HEK293T (cell line): ENCODE data around the gene PLPP7.

Experiments used
- CTCF ChIA-PET: fragments of 350-600 bp; formaldehyde crosslinking; extraction: SDS; loops from one replicate; lab custom pipeline; 2021; ENCODE audit warnings: antibody characterized with exemption, inconsistent platforms; lab: Yijun Ruan, JAX
- POLR2A ChIA-PET: fragments of 350-600 bp; formaldehyde crosslinking; extraction: SDS; loops from one replicate; lab custom pipeline; 2020; ENCODE audit warnings: antibody characterized with exemption, inconsistent platforms; lab: Yijun Ruan, JAX
- DNase-seq: peaks from one replicate; pipeline ENCODE4 v3.0.0; 2012; ENCODE audit warnings: mixed read lengths; ENCODE audit errors: extremely low spot score
- ARNT ChIP-seq: fragments of 450-650 bp; IDR thresholded peaks from 2 replicates; pipeline ENCODE4 v1.6.1; 2017; ENCODE audit warnings: mild to moderate bottlenecking
- BHLHE40 ChIP-seq: fragments of 450-650 bp; IDR thresholded peaks from 2 replicates; pipeline ENCODE4 v1.6.1; 2016; ENCODE audit warnings: mild to moderate bottlenecking, moderate library complexity, borderline replicate concordance
- CTBP1 ChIP-seq: fragments of 450-650 bp; IDR thresholded peaks from 2 replicates; pipeline ENCODE4 v1.6.1; 2016; ENCODE audit warnings: borderline replicate concordance
- ELF4 ChIP-seq: fragments of 450-650 bp; IDR thresholded peaks from 2 replicates; pipeline ENCODE4 v1.6.1; 2017; ENCODE audit warnings: antibody characterized with exemption
- FOXA1 ChIP-seq: fragments of 450-650 bp; IDR thresholded peaks from 2 replicates; pipeline ENCODE4 v1.6.1; 2016; ENCODE audit warnings: mild to moderate bottlenecking
- FOXK2 ChIP-seq: fragments of 450-650 bp; IDR thresholded peaks from 2 replicates; pipeline ENCODE4 v1.6.1; 2016; ENCODE audit warnings: mild to moderate bottlenecking
- FOXM1 ChIP-seq: fragments of 450-650 bp; IDR thresholded peaks from 2 replicates; pipeline ENCODE4 v1.6.1; 2017; ENCODE audit warnings: mild to moderate bottlenecking, borderline replicate concordance
- HDGF ChIP-seq: fragments of 450-650 bp; IDR thresholded peaks from 2 replicates; pipeline ENCODE4 v1.6.1; 2017; ENCODE audit warnings: antibody characterized with exemption, borderline replicate concordance
- L3MBTL2 ChIP-seq: fragments of 450-650 bp; conservative IDR thresholded peaks from 2 replicates; pipeline ENCODE4 v1.6.1; 2016; ENCODE audit warnings: mild to moderate bottlenecking
- LEF1 ChIP-seq: fragments of 450-650 bp; IDR thresholded peaks from 2 replicates; pipeline ENCODE4 v1.6.1; 2017; ENCODE audit warnings: mild to moderate bottlenecking, borderline replicate concordance
- NFRKB ChIP-seq: fragments of 450-650 bp; IDR thresholded peaks from 2 replicates; pipeline ENCODE4 v1.6.1; 2016; ENCODE audit warnings: mild to moderate bottlenecking, moderate library complexity
- PKNOX1 ChIP-seq: fragments of 450-650 bp; IDR thresholded peaks from 2 replicates; pipeline ENCODE4 v1.6.1; 2016
- SP1 ChIP-seq: fragments of 450-650 bp; IDR thresholded peaks from 2 replicates; pipeline ENCODE4 v1.6.1; 2017
- SUZ12 ChIP-seq: fragments of 450-650 bp; IDR thresholded peaks from 2 replicates; pipeline ENCODE4 v1.6.1; 2016; ENCODE audit warnings: mild to moderate bottlenecking
- TARDBP ChIP-seq: fragments of 450-650 bp; IDR thresholded peaks from 2 replicates; pipeline ENCODE4 v1.6.1; 2016
- ZNF384 ChIP-seq: fragments of 450-650 bp; IDR thresholded peaks from 2 replicates; pipeline ENCODE4 v1.6.1; 2016

Gene PLPP7

GRCh38 chr9:131296906-131297500 is 7.5 kb downstream of the PLPP7 start:
- CTCF ChIA-PET, result no interaction called here
- POLR2A ChIA-PET, result interaction anchor here (1.0 kb wide), 1 partner anchor 18 kb away, joined by 5 read pairs; no protein-coding TSS in a partner anchor
- no peak for TF ChIP-seq ZNF384
- TF ChIP-seq BHLHE40, result no peak
- TF ChIP-seq FOXA1, result no peak
- TF ChIP-seq HDGF, result no peak
- TF ChIP-seq NFRKB, result no peak
- TF ChIP-seq SUZ12, result no peak
- TF ChIP-seq PKNOX1, result no peak
- TF ChIP-seq ARNT, result no peak
- TF ChIP-seq L3MBTL2, result no peak
- no peak for TF ChIP-seq FOXK2
- TF ChIP-seq LEF1, result no peak
- no peak for TF ChIP-seq CTBP1
- no peak for DNase-seq

DNA sequence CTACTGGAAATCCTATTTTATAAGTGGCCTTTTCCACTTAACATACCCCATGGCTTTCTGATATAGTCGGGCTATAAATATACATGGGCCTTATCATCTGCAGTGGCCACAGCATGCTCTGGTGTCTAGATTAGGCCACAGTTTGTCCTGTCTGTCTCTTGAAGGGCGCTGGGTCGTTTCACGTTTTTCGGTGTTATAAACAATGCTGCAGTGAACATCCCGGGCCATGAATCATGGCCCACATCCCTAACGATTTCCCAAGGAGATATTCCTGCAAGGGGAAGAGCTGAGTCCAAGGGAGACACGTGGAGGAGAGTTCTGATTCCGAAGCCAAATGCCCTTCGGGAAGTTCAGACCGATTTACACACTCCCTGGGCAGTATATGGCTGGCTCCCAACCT is 8.4 kb downstream of the PLPP7 start:
- POLR2A ChIA-PET, result no interaction called here
- no peak for DNase-seq
- CTCF ChIA-PET, result no interaction called here
- TF ChIP-seq NFRKB (no peak), BHLHE40 (no peak), PKNOX1 (no peak)

GRCh38 chr9:131298341-131298740 is 8.8 kb downstream of the PLPP7 start:
- TF ChIP-seq PKNOX1 (no peak), FOXA1 (no peak), TARDBP (no peak), L3MBTL2 (no peak), NFRKB (no peak), SP1 (no peak), CTBP1 (no peak), FOXM1 (no peak), ARNT (no peak), LEF1 (no peak), SUZ12 (no peak), ZNF384 (no peak), FOXK2 (no peak), ELF4 (no peak), BHLHE40 (no peak), HDGF (no peak)
- POLR2A ChIA-PET, result no interaction called here
- CTCF ChIA-PET, result no interaction called here
- no peak for DNase-seq

- POLR2A ChIA-PET, result no interaction called here
- TF ChIP-seq LEF1, result no peak
- no peak for TF ChIP-seq ARNT
- no peak for TF ChIP-seq ELF4
- TF ChIP-seq L3MBTL2, result no peak
- no peak for TF ChIP-seq SUZ12
- no peak for TF ChIP-seq BHLHE40
- no peak for TF ChIP-seq FOXA1
- no peak for TF ChIP-seq CTBP1
- TF ChIP-seq PKNOX1, result no peak
- TF ChIP-seq HDGF, result no peak
- no peak for TF ChIP-seq FOXM1
- TF ChIP-seq TARDBP, result no peak
- TF ChIP-seq ZNF384, result no peak
- TF ChIP-seq SP1, result no peak
- no peak for TF ChIP-seq FOXK2
- TF ChIP-seq NFRKB, result no peak
- CTCF ChIA-PET, result no interaction called here
These were observed 9.3 kb downstream of the PLPP7 start for GRCh38 chr9:131298816-131299215.

DNA sequence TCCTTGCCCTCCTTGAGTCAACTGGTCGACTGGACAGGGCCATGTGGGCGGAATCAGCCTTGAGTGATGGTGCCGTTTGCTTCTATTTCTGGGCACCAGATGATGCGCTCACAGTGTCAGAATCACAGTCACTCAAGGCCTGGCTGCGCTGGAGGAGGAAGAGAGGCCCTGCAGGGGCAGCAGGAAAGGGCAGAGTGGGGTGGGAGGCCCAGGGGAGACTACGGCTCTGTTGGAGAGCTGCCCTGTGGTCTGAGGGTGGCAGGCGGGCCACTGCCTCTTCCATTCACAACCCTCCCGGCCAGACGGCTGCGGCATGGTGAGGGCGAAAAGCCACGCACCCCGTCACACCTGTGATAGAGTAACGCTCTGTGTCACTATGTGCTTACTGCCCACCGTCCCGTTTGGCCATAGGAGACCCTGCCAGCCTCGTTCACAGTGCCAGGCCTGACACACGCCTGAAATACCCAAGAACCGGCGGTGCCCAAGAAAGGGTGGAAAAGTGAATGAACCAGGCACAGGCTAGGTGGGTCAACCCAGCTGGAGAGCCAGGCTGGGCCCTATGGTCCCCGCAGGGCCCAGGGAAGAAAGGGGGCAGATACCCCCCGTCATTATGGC is 9.9 kb downstream of the PLPP7 start:
- TF ChIP-seq ZNF384 (no peak), TARDBP (no peak), HDGF (no peak), FOXA1 (no peak), SUZ12 (no peak), ARNT (no peak), ELF4 (no peak), BHLHE40 (no peak), FOXM1 (no peak), NFRKB (no peak), LEF1 (no peak), FOXK2 (no peak), SP1 (no peak), PKNOX1 (no peak)
- CTCF ChIA-PET, result no interaction called here

More at GRCh38 chr9:131298816-131299215, 9.3 kb downstream of the PLPP7 start:
- DNase-seq, result no peak

More for the DNA sequence above, 9.9 kb downstream of the PLPP7 start:
- POLR2A ChIA-PET, result no interaction called here
- DNase-seq, result no peak
